ENCODE measurements around the gene HOXA3.

GRCh38 chr7:27095050-27095896 lies 57.1 kb downstream of the HOXA3 start:
- TF ChIP-seq CTCF (IDR thresholded peaks at IDR 0.05) (no peak), HMGXB4 (CRISPR knock-in tag; IDR thresholded peaks at IDR 0.05) (no peak), NFE2L1 (CRISPR knock-in tag; IDR thresholded peaks at IDR 0.05) (no peak), GTF2I (CRISPR knock-in tag; conservative IDR thresholded peaks at IDR 0.05) (no peak), SP1 (CRISPR knock-in tag; conservative IDR thresholded peaks at IDR 0.05) (no peak), ATF2 (CRISPR knock-in tag; IDR thresholded peaks at IDR 0.05; ENCODE audit: borderline replicate concordance, low read depth) (no peak), USF2 (CRISPR knock-in tag; IDR thresholded peaks at IDR 0.05) (no peak), ESRRA (CRISPR knock-in tag; IDR thresholded peaks at IDR 0.05; ENCODE audit: borderline replicate concordance) (no peak), FOXP1 (CRISPR knock-in tag; IDR thresholded peaks at IDR 0.05; ENCODE audit: borderline replicate concordance) (no peak), GRHL2 (CRISPR knock-in tag; IDR thresholded peaks at IDR 0.05; ENCODE audit: insufficient replicate concordance, severe bottlenecking) (no peak), MLX (CRISPR knock-in tag; IDR thresholded peaks at IDR 0.05) (no peak)

All from WTC11 (cell line).